ENCODE data around the gene HID1.

HID1 gene

GRCh38 chr17:74903034-74903433 is 69.5 kb downstream of the HID1 start:
- in situ Hi-C loops (cut with MboI; ENCODE audit: low sequenced_read_pairs): no loop called here

GRCh38 chr17:74901353-74902135 is 71.0 kb downstream of the HID1 start:
- in situ Hi-C loops (cut with MboI; ENCODE audit: low sequenced_read_pairs): no loop called here
